GM12865 (cell line): Measurements from ENCODE around the gene RPL31.

ENCODE experiments used
- DNase-seq: peaks from one replicate; pipeline ENCODE4 v3.0.0; 2010; ENCODE audit warnings: low read depth
- H3K4me3 ChIP-seq: 2 replicates; pipeline ENCODE4 v1.5.1; 2011; ENCODE audit warnings: mild to moderate bottlenecking, low read depth, low read length, control low read depth
- CTCF ChIP-seq: IDR thresholded peaks from 2 replicates; pipeline ENCODE4 v1.5.1; 2011; ENCODE audit warnings: low read length, control low read depth, low read depth, inconsistent platforms; ENCODE audit not compliant: insufficient read depth; ENCODE audit errors: missing control alignments

Gene RPL31

GRCh38 chr2:100987536-100987935 lies 14.6 kb upstream of the RPL31 start:
- no peak for TF ChIP-seq CTCF
- no peak for DNase-seq
- no peak overlapping the region for H3K4me3 ChIP-seq

- H3K4me3 ChIP-seq = no peak overlapping the region
- TF ChIP-seq CTCF = no peak
- DNase-seq = no peak
Measured at GRCh38 chr2:100987974-100988373, 14.1 kb upstream of the RPL31 start.

- no peak overlapping the region for H3K4me3 ChIP-seq
- no peak for DNase-seq
- TF ChIP-seq CTCF = no peak
Measured at GRCh38 chr2:100988630-100989417, 13.3 kb upstream of the RPL31 start.

- TF ChIP-seq CTCF = no peak
- H3K4me3 ChIP-seq = no peak overlapping the region
- DNase-seq = no peak
Measured at GRCh38 chr2:100989666-100990065, 12.4 kb upstream of the RPL31 start.

GRCh38 chr2:100990166-100990565 lies 11.9 kb upstream of the RPL31 start:
- TF ChIP-seq CTCF = no peak
- no peak for DNase-seq
- H3K4me3 ChIP-seq = no peak overlapping the region

GRCh38 chr2:100990650-100991403 lies 11.3 kb upstream of the RPL31 start:
- no peak for DNase-seq
- H3K4me3 ChIP-seq = no peak overlapping the region
- TF ChIP-seq CTCF = no peak
